K562 (cell line): ENCODE data around the gene CCDC181. TPM values are rescaled to one million over a fixed set of nuclear protein-coding genes. Genes with fewer than 3 reads are reported as not detected.
A peak's percentile ranks its signal among the peaks of the same experiment; 100 is the strongest.

Experiments used
- ELF2 ChIP-seq: fragments of 250-450 bp; sonication (Bioruptor Pico); IDR thresholded peaks from 2 replicates; pipeline ENCODE4 v1.5.0; 2021; ENCODE audit warnings: mild to moderate bottlenecking
- NFIX ChIP-seq: fragments of 250-450 bp; sonication (Bioruptor Pico); IDR thresholded peaks from 2 replicates; pipeline ENCODE4 v1.4.0; 2020; ENCODE audit warnings: low read depth, mild to moderate bottlenecking, moderate library complexity
- PCBP1 ChIP-seq: fragments of 200-400 bp; formaldehyde crosslinking; IDR thresholded peaks from 2 replicates; pipeline ENCODE4 v1.6.1; 2018; ENCODE audit warnings: mild to moderate bottlenecking, low read depth, low read length; ENCODE audit not compliant: poor library complexity, severe bottlenecking
- POLR2H ChIP-seq: IDR thresholded peaks from 2 replicates; pipeline ENCODE4 v1.6.1; 2016; ENCODE audit warnings: missing genetic modification characterization, low read depth, mild to moderate bottlenecking, control low read depth, missing compliant biosample characterization, moderate library complexity
- RBM22 ChIP-seq: fragments of 200-400 bp; formaldehyde crosslinking; IDR thresholded peaks from 2 replicates; pipeline ENCODE4 v1.6.1; 2018; ENCODE audit warnings: low read length, low read depth; ENCODE audit not compliant: poor library complexity, severe bottlenecking
- SIX5 ChIP-seq, 2 experiments: IDR thresholded peaks; 2 replicates each; pipeline ENCODE4 v1.6.1; 2011; ENCODE audit warnings: low read length in 2 of 2, borderline replicate concordance in 1 of 2, low read depth in 1 of 2, mild to moderate bottlenecking in 1 of 2, moderate library complexity in 1 of 2; ENCODE audit not compliant: insufficient read depth in 1 of 2
- SP1 ChIP-seq: sonication (generic); formaldehyde crosslinking; IDR thresholded peaks from 2 replicates; pipeline ENCODE4 v1.8.1; 2022; ENCODE audit warnings: mild to moderate bottlenecking, missing genetic modification reagents
- SRSF1 ChIP-seq: fragments of 200-400 bp; formaldehyde crosslinking; IDR thresholded peaks from 2 replicates; pipeline ENCODE4 v1.6.1; 2017; ENCODE audit warnings: mild to moderate bottlenecking, low read depth, low read length, moderate library complexity
- TCF3 ChIP-seq: sonication (generic); formaldehyde crosslinking; IDR thresholded peaks from 2 replicates; pipeline ENCODE4 v1.4.0; 2020; ENCODE audit warnings: mild to moderate bottlenecking, missing genetic modification reagents
- ZBTB1 ChIP-seq: sonication (generic); formaldehyde crosslinking; IDR thresholded peaks from 2 replicates; pipeline ENCODE4 v1.8.1; 2023; ENCODE audit warnings: missing genetic modification reagents, low read depth, mild to moderate bottlenecking, borderline replicate concordance
- ZC3H4 ChIP-seq: sonication (generic); formaldehyde crosslinking; IDR thresholded peaks from 2 replicates; pipeline ENCODE4 v1.9.0; 2021; ENCODE audit warnings: missing genetic modification reagents, borderline replicate concordance
- ZNF134 ChIP-seq: fragments of 250-450 bp; sonication (Bioruptor Pico); conservative IDR thresholded peaks from 2 replicates; pipeline ENCODE4 v1.4.0; 2020
- ZNF232 ChIP-seq: sonication (generic); formaldehyde crosslinking; IDR thresholded peaks from 2 replicates; pipeline ENCODE4 v1.8.0; 2022; ENCODE audit warnings: mild to moderate bottlenecking, missing genetic modification reagents
- polyA plus RNA-seq, 8 experiments: library from polyadenylated mRNA; depleted of rRNA in 4 of 8; stranded (reverse) in 5 of 8; unstranded in 3 of 8; fragments of >200 nt; fragmentation: Nextera tagmentation in 2 of 8; fragmentation: Illumina TruSeq in 1 of 8; extraction: Ambion mirVana in 2 of 8; extraction: Trizol in 1 of 8; gene quantifications; 2 replicates each; pipeline versions ENCODE4 v1.2.1 to v1.2.3, GENCODE V29; 2011 to 2014; ENCODE audit warnings: inconsistent platforms in 1 of 8, missing spikeins in 1 of 8
- total RNA-seq, 7 experiments: library from RNA; depleted of rRNA in 6 of 7; stranded (reverse); fragments of >200 nt in 6 of 7; fragmentation: Illumina TruSeq in 2 of 7; extraction: Trizol in 2 of 7; gene quantifications; 2 replicates each; pipeline versions ENCODE4 v1.2.1 to v1.2.3, GENCODE V29; 2011 to 2021; ENCODE audit warnings: low replicate concordance in 1 of 7
- TF ChIP-seq, protein P1 (sequence below), 2 experiments: fragments of 250-450 bp in 1 of 2; fragments of 450-650 bp in 1 of 2; sonication (Bioruptor Pico) in 1 of 2; IDR thresholded peaks; 2 replicates each; pipeline versions ENCODE4 v1.6.1 to v1.8.0; 2016 to 2021; ENCODE audit warnings: mild to moderate bottlenecking in 2 of 2, moderate library complexity in 2 of 2, missing compliant biosample characterization in 1 of 2, missing genetic modification characterization in 1 of 2
- TF ChIP-seq, protein P2 (sequence below): IDR thresholded peaks from 2 replicates; pipeline ENCODE4 v1.6.1; 2016; ENCODE audit warnings: missing genetic modification characterization, missing compliant biosample characterization
- TF ChIP-seq, protein P3 (sequence below): fragments of 450-650 bp; IDR thresholded peaks from 2 replicates; pipeline ENCODE4 v1.6.1; 2016; ENCODE audit warnings: antibody characterized with exemption
- TF ChIP-seq, protein P4 (sequence below): fragments of 150-350 bp; conservative IDR thresholded peaks from 2 replicates; pipeline ENCODE4 v1.6.1; 2014; ENCODE audit warnings: low read length
- TF ChIP-seq, protein P5 (sequence below): fragments of 250-450 bp; sonication (Bioruptor Pico); IDR thresholded peaks from 2 replicates; pipeline ENCODE4 v1.8.0; 2021; ENCODE audit warnings: borderline replicate concordance, mild to moderate bottlenecking, moderate library complexity; ENCODE audit not compliant: poor library complexity, severe bottlenecking

CCDC181 gene
- total and polyA plus RNA-seq, 9 of the 15 experiments (the other 6 are each of a cell fraction or from before 2014, with no cell fraction given) = 0.04 to 0.14 TPM; not detected in 7

DNA sequence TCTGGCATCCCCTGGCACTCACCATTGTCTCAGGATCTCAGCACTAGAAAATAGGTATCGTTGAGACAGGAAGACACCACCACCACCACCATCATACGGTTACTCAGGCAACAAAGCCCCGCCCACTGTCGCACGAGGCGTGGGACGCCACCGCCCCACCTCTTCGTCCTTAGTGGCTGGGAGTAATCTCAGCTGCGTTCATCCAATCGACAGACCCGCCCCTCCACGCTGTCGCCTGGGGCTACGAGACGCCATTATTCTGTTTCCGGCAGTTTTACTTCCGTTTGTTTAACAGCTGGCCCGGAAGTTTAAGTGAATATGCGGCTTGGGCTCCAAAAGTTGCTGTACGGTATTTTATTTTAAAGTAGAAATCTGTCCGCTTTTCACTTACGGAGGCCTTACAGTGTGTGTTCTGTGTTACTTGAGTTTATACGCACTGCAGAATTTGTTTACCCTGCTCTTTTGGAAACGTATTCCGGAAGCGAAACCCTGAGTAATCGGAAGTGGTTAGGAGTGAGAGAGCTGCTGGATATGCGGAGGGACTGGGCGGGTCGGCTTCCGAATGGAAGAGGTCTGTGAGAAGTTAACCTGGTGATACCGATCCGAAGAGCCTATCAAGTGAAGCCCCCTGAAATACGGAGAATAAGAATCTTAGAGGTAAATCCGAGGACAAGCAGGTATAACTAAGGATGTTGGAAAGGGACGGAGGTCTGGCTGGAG, 59.4 kb downstream of the CCDC181 start, which contains the start of the genes BLZF1 and NME7 (continued):
- TF ChIP-seq, protein P1, sequence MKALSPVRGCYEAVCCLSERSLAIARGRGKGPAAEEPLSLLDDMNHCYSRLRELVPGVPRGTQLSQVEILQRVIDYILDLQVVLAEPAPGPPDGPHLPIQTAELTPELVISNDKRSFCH (CRISPR knock-in tag; IDR thresholded peaks at IDR 0.05) = no peak
- TF ChIP-seq, protein P1 (tag; IDR thresholded peaks at IDR 0.05) = peak; percentile 30; the same call in 1 of the 2 replicates
- TF ChIP-seq, protein P2, sequence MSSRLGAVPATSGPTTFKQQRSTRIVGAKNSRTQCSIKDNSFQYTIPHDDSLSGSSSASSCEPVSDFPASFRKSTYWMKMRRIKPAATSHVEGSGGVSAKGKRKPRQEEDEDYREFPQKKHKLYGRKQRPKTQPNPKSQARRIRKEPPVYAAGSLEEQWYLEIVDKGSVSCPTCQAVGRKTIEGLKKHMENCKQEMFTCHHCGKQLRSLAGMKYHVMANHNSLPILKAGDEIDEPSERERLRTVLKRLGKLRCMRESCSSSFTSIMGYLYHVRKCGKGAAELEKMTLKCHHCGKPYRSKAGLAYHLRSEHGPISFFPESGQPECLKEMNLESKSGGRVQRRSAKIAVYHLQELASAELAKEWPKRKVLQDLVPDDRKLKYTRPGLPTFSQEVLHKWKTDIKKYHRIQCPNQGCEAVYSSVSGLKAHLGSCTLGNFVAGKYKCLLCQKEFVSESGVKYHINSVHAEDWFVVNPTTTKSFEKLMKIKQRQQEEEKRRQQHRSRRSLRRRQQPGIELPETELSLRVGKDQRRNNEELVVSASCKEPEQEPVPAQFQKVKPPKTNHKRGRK (tag) = no peak
- TF ChIP-seq NFIX (CRISPR knock-in tag) = no peak
- TF ChIP-seq ZC3H4 (CRISPR knock-in tag) = no peak
- 0 out of 4 replicates have a peak, but pooled peaks of 1 of the 2 experiments have one; percentile 15 for TF ChIP-seq SIX5 (IDR thresholded peaks at IDR 0.05; ENCODE audit: borderline replicate concordance in 1 of 2, insufficient read depth in 1 of 2, low read depth in 1 of 2, low read length in 2 of 2)
- TF ChIP-seq ZBTB1 = no peak
- TF ChIP-seq, protein P3, sequence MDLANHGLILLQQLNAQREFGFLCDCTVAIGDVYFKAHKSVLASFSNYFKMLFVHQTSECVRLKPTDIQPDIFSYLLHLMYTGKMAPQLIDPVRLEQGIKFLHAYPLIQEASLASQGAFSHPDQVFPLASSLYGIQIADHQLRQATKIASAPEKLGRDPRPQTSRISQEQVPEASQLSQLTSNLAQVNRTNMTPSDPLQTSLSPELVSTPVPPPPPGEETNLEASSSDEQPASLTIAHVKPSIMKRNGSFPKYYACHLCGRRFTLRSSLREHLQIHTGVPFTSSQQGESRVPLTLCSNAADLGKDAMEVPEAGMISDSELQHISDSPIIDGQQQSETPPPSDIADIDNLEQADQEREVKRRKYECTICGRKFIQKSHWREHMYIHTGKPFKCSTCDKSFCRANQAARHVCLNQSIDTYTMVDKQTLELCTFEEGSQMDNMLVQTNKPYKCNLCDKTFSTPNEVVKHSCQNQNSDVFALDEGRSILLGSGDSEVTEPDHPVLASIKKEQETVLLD = no peak
- peak; percentile 96 for TF ChIP-seq SP1 (CRISPR knock-in tag)
- TF ChIP-seq, protein P4, sequence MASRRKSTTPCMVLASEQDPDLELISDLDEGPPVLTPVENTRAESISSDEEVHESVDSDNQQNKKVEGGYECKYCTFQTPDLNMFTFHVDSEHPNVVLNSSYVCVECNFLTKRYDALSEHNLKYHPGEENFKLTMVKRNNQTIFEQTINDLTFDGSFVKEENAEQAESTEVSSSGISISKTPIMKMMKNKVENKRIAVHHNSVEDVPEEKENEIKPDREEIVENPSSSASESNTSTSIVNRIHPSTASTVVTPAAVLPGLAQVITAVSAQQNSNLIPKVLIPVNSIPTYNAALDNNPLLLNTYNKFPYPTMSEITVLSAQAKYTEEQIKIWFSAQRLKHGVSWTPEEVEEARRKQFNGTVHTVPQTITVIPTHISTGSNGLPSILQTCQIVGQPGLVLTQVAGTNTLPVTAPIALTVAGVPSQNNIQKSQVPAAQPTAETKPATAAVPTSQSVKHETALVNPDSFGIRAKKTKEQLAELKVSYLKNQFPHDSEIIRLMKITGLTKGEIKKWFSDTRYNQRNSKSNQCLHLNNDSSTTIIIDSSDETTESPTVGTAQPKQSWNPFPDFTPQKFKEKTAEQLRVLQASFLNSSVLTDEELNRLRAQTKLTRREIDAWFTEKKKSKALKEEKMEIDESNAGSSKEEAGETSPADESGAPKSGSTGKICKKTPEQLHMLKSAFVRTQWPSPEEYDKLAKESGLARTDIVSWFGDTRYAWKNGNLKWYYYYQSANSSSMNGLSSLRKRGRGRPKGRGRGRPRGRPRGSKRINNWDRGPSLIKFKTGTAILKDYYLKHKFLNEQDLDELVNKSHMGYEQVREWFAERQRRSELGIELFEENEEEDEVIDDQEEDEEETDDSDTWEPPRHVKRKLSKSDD = no peak
- TF ChIP-seq SRSF1 = no peak
- peak; percentile 65 for TF ChIP-seq RBM22
- no peak for TF ChIP-seq PCBP1
- peak; percentile 81 for TF ChIP-seq ELF2 (CRISPR knock-in tag)
- TF ChIP-seq, protein P5, sequence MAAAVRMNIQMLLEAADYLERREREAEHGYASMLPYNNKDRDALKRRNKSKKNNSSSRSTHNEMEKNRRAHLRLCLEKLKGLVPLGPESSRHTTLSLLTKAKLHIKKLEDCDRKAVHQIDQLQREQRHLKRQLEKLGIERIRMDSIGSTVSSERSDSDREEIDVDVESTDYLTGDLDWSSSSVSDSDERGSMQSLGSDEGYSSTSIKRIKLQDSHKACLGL = no peak
- no peak for TF ChIP-seq ZNF134 (CRISPR knock-in tag)
- no peak for TF ChIP-seq TCF3 (CRISPR knock-in tag)
- no peak for TF ChIP-seq ZNF232 (CRISPR knock-in tag)
- peak; percentile 54; the same call in 1 of the 2 replicates for TF ChIP-seq POLR2H
